IPS-18a (cell line): ENCODE data around the gene PRKCZ.

ENCODE experiments used
- H3K27ac ChIP-seq: one replicate; pipeline ENCODE4 v1.5.1; 2013; ENCODE audit warnings: low read length
- H3K27me3 ChIP-seq: one replicate; pipeline ENCODE4 v1.6.1; 2013; ENCODE audit warnings: mild to moderate bottlenecking, low read length; ENCODE audit not compliant: control insufficient read depth, insufficient read depth
- H3K36me3 ChIP-seq: one replicate; pipeline ENCODE4 v1.6.1; 2013; ENCODE audit warnings: low read depth, low read length; ENCODE audit not compliant: control insufficient read depth
- H3K4me1 ChIP-seq: one replicate; pipeline ENCODE4 v1.6.1; 2013; ENCODE audit warnings: low read depth, low read length; ENCODE audit not compliant: control insufficient read depth
- H3K4me3 ChIP-seq: one replicate; pipeline ENCODE4 v1.5.1; 2013; ENCODE audit warnings: low read length
- H3K9ac ChIP-seq: one replicate; pipeline ENCODE4 v1.6.1; 2013; ENCODE audit warnings: mild to moderate bottlenecking, low read length, moderate library complexity
- H3K9me3 ChIP-seq: one replicate; pipeline ENCODE4 v1.6.1; 2013; ENCODE audit warnings: low read depth, low read length; ENCODE audit not compliant: control insufficient read depth

PRKCZ gene

GRCh38 chr1:2172012-2172411 is 121.8 kb downstream of the PRKCZ start:
- H3K27me3 ChIP-seq = no peaks in the 10 kb centered on the region

GRCh38 chr1:2172551-2173146 is 122.4 kb downstream of the PRKCZ start:
- Histone ChIP-seq H3K27me3 (no peaks in the 10 kb centered on the region), H3K27ac (no peak overlapping the region), H3K4me3 (no peak overlapping the region), H3K9ac (no peak overlapping the region), H3K4me1 (no peaks in the 10 kb centered on the region), H3K36me3 (peaks cover 5% of the 10 kb centered on the region), H3K9me3 (no peaks in the 10 kb centered on the region)

More at GRCh38 chr1:2172012-2172411, 121.8 kb downstream of the PRKCZ start:
- Histone ChIP-seq H3K4me1 (no peaks in the 10 kb centered on the region), H3K27ac (no peak overlapping the region), H3K9me3 (no peaks in the 10 kb centered on the region), H3K9ac (no peak overlapping the region), H3K36me3 (peaks cover 5% of the 10 kb centered on the region), H3K4me3 (no peak overlapping the region)

- Histone ChIP-seq H3K4me1 (no peaks in the 10 kb centered on the region), H3K36me3 (peaks cover 5% of the 10 kb centered on the region), H3K9me3 (no peaks in the 10 kb centered on the region), H3K27me3 (no peaks in the 10 kb centered on the region), H3K27ac (no peak overlapping the region), H3K9ac (no peak overlapping the region), H3K4me3 (no peak overlapping the region)
These were observed 123.5 kb downstream of the PRKCZ start for GRCh38 chr1:2173546-2174347.

GRCh38 chr1:2174348-2175054 is 124.3 kb downstream of the PRKCZ start:
- no peak overlapping the region for H3K27ac ChIP-seq
- H3K9ac ChIP-seq = no peak overlapping the region
- H3K36me3 ChIP-seq = peaks cover 5% of the 10 kb centered on the region
- H3K9me3 ChIP-seq = no peaks in the 10 kb centered on the region
- H3K27me3 ChIP-seq = no peaks in the 10 kb centered on the region
- no peak overlapping the region for H3K4me3 ChIP-seq
- H3K4me1 ChIP-seq = no peaks in the 10 kb centered on the region

- no peak overlapping the region for H3K27ac ChIP-seq
- H3K9me3 ChIP-seq = no peaks in the 10 kb centered on the region
- no peak overlapping the region for H3K9ac ChIP-seq
- peaks cover 5% of the 10 kb centered on the region for H3K36me3 ChIP-seq
- no peaks in the 10 kb centered on the region for H3K4me1 ChIP-seq
- no peak overlapping the region for H3K4me3 ChIP-seq
- no peaks in the 10 kb centered on the region for H3K27me3 ChIP-seq
These were observed 124.8 kb downstream of the PRKCZ start for GRCh38 chr1:2175055-2175414.

GRCh38 chr1:2175681-2176454 is 125.7 kb downstream of the PRKCZ start:
- Histone ChIP-seq H3K27ac (no peak overlapping the region), H3K27me3 (no peaks in the 10 kb centered on the region), H3K36me3 (peaks cover 5% of the 10 kb centered on the region), H3K9ac (no peak overlapping the region), H3K9me3 (no peaks in the 10 kb centered on the region), H3K4me1 (no peaks in the 10 kb centered on the region), H3K4me3 (no peak overlapping the region)

GRCh38 chr1:2176615-2177014 is 126.4 kb downstream of the PRKCZ start:
- no peak overlapping the region for H3K4me3 ChIP-seq

GRCh38 chr1:2177541-2177940 is 127.3 kb downstream of the PRKCZ start:
- Histone ChIP-seq H3K27ac (no peak overlapping the region), H3K36me3 (no peaks in the 10 kb centered on the region)

More at GRCh38 chr1:2176615-2177014, 126.4 kb downstream of the PRKCZ start:
- H3K27me3 ChIP-seq = no peaks in the 10 kb centered on the region
- H3K9me3 ChIP-seq = no peaks in the 10 kb centered on the region
- H3K9ac ChIP-seq = no peak overlapping the region
- no peak overlapping the region for H3K27ac ChIP-seq
- H3K4me1 ChIP-seq = no peaks in the 10 kb centered on the region
- peaks cover 5% of the 10 kb centered on the region for H3K36me3 ChIP-seq

GRCh38 chr1:2177946-2178538 is 127.8 kb downstream of the PRKCZ start:
- Histone ChIP-seq H3K4me1 (no peaks in the 10 kb centered on the region), H3K4me3 (no peak overlapping the region), H3K9me3 (no peaks in the 10 kb centered on the region), H3K27me3 (no peaks in the 10 kb centered on the region), H3K27ac (no peak overlapping the region), H3K36me3 (no peaks in the 10 kb centered on the region), H3K9ac (no peak overlapping the region)

More at GRCh38 chr1:2177541-2177940, 127.3 kb downstream of the PRKCZ start:
- Histone ChIP-seq H3K4me3 (no peak overlapping the region), H3K27me3 (no peaks in the 10 kb centered on the region), H3K9ac (no peak overlapping the region), H3K9me3 (no peaks in the 10 kb centered on the region), H3K4me1 (no peaks in the 10 kb centered on the region)

- no peaks in the 10 kb centered on the region for H3K27me3 ChIP-seq
- no peak overlapping the region for H3K4me3 ChIP-seq
- H3K36me3 ChIP-seq = no peaks in the 10 kb centered on the region
These were observed 128.7 kb downstream of the PRKCZ start for GRCh38 chr1:2178875-2179274.

More at GRCh38 chr1:2178875-2179274, 128.7 kb downstream of the PRKCZ start:
- H3K27ac ChIP-seq = no peak overlapping the region
- H3K4me1 ChIP-seq = no peaks in the 10 kb centered on the region
- no peaks in the 10 kb centered on the region for H3K9me3 ChIP-seq
- H3K9ac ChIP-seq = no peak overlapping the region
